NB4 (cell line): Measurements from ENCODE around the gene UEVLD.

Experiments used
- MYC ChIP-seq: IDR thresholded peaks from 2 replicates; pipeline ENCODE4 v1.6.1; 2011; ENCODE audit warnings: low read depth, low read length
- POLR2A ChIP-seq: IDR thresholded peaks from 2 replicates; pipeline ENCODE4 v1.6.1; 2011; ENCODE audit warnings: mild to moderate bottlenecking; ENCODE audit not compliant: insufficient read length; ENCODE audit errors: extremely low read depth
- TF ChIP-seq, protein P1 (sequence below): IDR thresholded peaks from one replicate; pipeline ENCODE4 v1.5.1; 2012; ENCODE audit warnings: low read depth, low read length

DNA sequence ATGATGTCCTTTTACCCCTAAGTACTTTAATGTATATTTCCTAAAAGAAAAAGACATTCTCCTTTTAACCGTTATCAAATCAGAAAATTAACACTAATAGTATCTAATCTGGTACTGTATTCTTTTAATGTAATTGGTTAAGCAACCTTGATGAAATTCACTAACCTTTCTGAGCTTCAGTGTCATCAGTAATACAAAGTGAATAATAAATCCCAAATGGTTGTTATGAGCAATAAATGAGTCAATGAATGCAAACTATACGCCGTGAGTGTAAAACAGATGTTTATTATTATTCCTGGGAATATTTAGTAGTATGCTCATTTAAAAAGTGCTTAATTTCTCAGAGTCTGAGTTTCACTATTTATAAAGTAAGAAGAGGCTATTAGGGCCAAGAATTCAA is 21.5 kb downstream of the UEVLD start:
- TF ChIP-seq, protein P1, sequence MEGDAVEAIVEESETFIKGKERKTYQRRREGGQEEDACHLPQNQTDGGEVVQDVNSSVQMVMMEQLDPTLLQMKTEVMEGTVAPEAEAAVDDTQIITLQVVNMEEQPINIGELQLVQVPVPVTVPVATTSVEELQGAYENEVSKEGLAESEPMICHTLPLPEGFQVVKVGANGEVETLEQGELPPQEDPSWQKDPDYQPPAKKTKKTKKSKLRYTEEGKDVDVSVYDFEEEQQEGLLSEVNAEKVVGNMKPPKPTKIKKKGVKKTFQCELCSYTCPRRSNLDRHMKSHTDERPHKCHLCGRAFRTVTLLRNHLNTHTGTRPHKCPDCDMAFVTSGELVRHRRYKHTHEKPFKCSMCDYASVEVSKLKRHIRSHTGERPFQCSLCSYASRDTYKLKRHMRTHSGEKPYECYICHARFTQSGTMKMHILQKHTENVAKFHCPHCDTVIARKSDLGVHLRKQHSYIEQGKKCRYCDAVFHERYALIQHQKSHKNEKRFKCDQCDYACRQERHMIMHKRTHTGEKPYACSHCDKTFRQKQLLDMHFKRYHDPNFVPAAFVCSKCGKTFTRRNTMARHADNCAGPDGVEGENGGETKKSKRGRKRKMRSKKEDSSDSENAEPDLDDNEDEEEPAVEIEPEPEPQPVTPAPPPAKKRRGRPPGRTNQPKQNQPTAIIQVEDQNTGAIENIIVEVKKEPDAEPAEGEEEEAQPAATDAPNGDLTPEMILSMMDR, result no peak
- no peak for TF ChIP-seq POLR2A
- no peak for TF ChIP-seq MYC
